ENCODE results near the gene ANKRD33B. TPM values are rescaled to one million over a fixed set of nuclear protein-coding genes. Genes with fewer than 3 reads are reported as not detected.

Gene ANKRD33B
- total RNA-seq, 1 donor: 2.6 TPM

GRCh38 chr5:10522224-10522611, 41.7 kb upstream of the ANKRD33B start:
- no peak for TF ChIP-seq CTCF (IDR thresholded peaks at IDR 0.05; ENCODE audit: insufficient read depth, low read depth, low read length)
- no peak overlapping the region for H3K4me3 ChIP-seq (ENCODE audit: low read depth, low read length)
- DNase-seq (ENCODE audit: low read depth): no peak

GRCh38 chr5:10524376-10525123, 39.3 kb upstream of the ANKRD33B start:
- TF ChIP-seq CTCF (IDR thresholded peaks at IDR 0.05; ENCODE audit: insufficient read depth, low read depth, low read length): no peak
- no peak overlapping the region for H3K4me3 ChIP-seq (ENCODE audit: low read depth, low read length)
- peak; percentile 87 for DNase-seq (ENCODE audit: low read depth)

GRCh38 chr5:10525124-10525495, 38.8 kb upstream of the ANKRD33B start:
- no peak for TF ChIP-seq CTCF (IDR thresholded peaks at IDR 0.05; ENCODE audit: insufficient read depth, low read depth, low read length)
- H3K4me3 ChIP-seq (ENCODE audit: low read depth, low read length): no peak overlapping the region
- no peak for DNase-seq (ENCODE audit: low read depth)

GRCh38 chr5:10527281-10527950, 36.5 kb upstream of the ANKRD33B start:
- DNase-seq (ENCODE audit: low read depth): peak; percentile 56
- TF ChIP-seq CTCF (IDR thresholded peaks at IDR 0.05; ENCODE audit: insufficient read depth, low read depth, low read length): no peak
- H3K4me3 ChIP-seq (ENCODE audit: low read depth, low read length): no peak overlapping the region

- H3K4me3 ChIP-seq (ENCODE audit: low read depth, low read length): no peak overlapping the region
- peak; percentile 60 for DNase-seq (ENCODE audit: low read depth)
- no peak for TF ChIP-seq CTCF (IDR thresholded peaks at IDR 0.05; ENCODE audit: insufficient read depth, low read depth, low read length)
Observed at GRCh38 chr5:10528056-10528816, 35.6 kb upstream of the ANKRD33B start.

GRCh38 chr5:10528827-10529226, 35.0 kb upstream of the ANKRD33B start:
- no peak for TF ChIP-seq CTCF (IDR thresholded peaks at IDR 0.05; ENCODE audit: insufficient read depth, low read depth, low read length)
- DNase-seq (ENCODE audit: low read depth): no peak
- H3K4me3 ChIP-seq (ENCODE audit: low read depth, low read length): no peak overlapping the region

Data from fibroblast of villous mesenchyme (primary cell).